Left ventricle myocardium superior (tissue), 1 donor: ENCODE results near the gene DHCR7. TPM values are rescaled to one million over a fixed set of nuclear protein-coding genes. Genes with fewer than 3 reads are reported as not detected.

Experiments used
- ATAC-seq: fragments of 200-7000 bp; cut with Tn5 transposase; one replicate; pipeline ENCODE4 v1.9.1; 2020; ENCODE audit warnings: mild to moderate bottlenecking, moderate library complexity
- DNase-seq: peaks from one replicate; pipeline ENCODE4 v3.0.0-alpha.2; 2020
- intact Hi-C: fragments of 100-400 bp; cut with micrococcal nuclease; formaldehyde crosslinking; loops from one replicate; pipeline ENCODE4 v1.11.0; 2022
- total RNA-seq: library from RNA; stranded (reverse); fragmentation: NEBNext Ultra II Directional; extraction: Animal tissue kit (Norgen Biotek cat#: 25700); gene quantifications from one replicate; pipeline ENCODE4 v1.2.1, GENCODE V29; 2021
- donor health status: DM: no; HTN: yes; CAD: no; lungs with severe emphysema.

Gene DHCR7
- total RNA-seq, 1 donor from 2014 or later = 41.3 TPM

DNA sequence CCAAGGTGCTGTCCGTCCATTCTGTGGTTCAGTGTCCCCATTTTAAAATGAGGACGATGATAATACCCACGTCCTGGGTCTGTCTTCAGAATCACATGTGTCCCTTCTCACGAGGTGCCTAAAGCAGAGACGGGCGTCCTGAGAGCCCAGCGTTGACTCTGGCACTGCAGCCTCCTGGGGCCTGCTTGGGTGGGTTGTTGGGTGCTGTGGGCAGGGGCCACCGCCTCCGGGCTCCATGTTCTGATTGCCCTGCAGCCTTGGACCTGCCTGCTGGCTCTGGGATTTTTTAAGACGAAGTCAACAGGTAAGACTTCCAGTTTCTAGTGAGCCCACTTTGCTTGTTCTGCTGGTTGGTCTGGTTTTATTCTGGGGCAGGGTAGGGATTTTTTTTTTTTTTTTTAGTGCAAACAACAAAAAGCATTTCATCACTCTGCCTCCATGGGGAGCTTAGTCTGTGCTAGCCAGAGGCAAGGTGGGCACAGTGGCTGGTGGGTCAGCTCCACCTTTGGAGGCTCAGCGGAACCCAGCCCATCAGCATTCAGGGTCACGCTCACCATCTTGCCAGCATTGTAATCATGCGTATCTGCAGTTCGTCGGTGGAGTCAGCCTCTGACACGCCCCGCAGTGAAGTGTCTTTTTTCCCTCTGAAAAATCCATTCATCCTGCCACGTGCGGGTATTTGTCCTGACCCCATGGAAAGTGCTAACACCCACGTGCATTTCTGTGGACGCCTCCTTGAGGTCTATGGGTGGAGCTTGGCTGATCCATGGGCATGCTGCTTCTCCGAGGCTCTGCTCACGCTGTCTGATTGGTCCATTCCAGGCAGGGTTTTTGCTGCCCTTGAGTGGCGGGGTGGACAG is 33.1 kb upstream of the DHCR7 start:
- ATAC-seq (no peak), DNase-seq (no peak)
- intact Hi-C loops = no loop called here

DNA sequence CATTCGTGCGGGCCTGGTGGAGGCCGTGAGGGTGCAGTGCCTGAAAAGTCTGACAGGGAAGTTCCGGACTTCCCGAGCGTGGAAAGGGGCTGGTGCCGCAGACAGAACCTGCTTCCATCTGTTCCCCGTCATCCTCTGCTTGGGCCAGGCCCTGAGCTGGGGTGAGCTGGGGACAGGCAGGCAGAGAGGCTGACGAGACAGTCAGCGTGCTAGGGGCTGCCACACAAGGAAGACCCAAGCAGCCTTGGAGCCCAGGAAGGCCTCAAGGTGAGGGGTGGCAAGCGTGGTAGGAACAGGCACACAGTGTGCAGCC is 30.3 kb upstream of the DHCR7 start:
- no peak for ATAC-seq

DNA sequence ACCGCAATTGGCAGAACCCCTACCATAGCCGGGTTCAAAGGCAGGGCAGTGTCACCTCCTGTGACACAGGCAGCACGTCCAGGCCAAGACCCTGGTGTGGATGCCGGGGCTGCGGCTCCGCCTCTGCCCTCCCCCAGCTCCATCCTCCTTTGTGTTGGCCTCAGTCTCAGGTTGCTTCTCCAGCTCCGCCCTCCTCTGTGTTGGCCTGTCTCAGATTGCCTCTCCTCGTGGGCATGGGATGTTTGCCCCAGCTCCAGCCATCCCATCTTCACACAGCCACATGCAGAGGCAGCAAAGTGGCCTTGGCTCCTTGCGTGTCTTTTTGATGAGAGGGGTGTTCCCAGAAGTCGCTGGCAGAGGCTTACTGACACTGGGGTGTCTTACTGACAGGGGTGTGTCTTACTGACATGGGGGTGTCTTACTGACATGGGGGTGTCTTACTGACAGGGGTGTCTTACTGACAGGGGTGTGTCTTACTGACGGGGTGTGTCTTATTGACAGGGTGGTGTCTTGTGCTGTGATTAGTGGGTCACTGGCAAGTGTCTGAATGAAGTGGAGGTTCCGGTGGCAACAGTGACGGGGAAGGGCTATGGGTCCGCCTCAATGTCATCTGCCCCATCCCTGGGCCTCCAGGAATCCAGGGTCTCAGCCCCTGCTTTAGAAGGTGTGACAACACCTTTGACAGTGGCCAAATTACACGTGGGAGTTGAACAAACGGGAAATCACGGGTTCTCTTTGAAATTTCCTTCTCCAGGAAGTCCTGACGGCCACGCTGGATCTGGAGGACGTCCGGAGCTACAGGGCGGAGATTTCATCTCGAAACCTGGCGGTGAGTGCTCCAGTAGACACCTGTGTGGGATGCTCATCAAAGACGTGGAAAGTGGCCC is 29.7 kb upstream of the DHCR7 start:
- DNase-seq = peak; percentile 9
- ATAC-seq = no peak
- intact Hi-C loops = no loop called here

More for the DNA sequence above, 30.3 kb upstream of the DHCR7 start:
- DNase-seq = peak; percentile 21
- intact Hi-C loops = no loop called here

DNA sequence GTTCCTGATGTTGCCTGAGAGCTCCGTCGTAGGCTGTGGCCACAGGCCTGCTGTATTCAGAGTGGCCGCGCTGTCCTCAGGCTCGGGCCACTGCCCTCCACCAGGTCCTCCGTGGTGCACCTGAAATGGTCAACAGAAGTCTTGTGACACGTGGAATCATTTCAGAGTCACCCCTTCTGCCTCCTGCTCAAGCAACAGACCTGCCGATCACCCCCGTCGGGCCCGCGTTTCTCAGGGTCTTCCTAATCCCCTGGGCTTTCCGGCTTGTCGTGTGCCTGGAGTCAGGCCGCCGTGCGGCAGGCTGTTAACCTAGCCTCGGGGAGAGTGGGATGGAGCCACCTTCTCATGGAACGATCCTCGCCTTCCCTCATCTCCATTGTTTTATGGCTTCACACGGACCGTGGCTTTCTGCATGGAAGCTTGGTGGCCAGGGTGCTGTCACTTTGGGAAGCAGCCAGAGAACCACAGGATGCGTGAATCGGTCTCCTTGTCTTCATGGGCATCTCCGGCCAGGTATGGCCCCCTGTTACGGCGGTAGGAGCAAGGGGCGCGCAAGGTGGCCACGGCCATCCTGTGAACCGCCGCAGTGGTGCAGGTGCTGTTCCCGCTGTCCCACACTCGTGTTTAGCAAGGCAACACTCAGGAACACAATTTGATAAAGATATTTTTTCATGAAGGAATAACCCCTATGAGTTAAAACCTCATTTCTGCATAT is 28.9 kb upstream of the DHCR7 start:
- intact Hi-C loops = no loop called here
- DNase-seq = no peak
- no peak for ATAC-seq

DNA sequence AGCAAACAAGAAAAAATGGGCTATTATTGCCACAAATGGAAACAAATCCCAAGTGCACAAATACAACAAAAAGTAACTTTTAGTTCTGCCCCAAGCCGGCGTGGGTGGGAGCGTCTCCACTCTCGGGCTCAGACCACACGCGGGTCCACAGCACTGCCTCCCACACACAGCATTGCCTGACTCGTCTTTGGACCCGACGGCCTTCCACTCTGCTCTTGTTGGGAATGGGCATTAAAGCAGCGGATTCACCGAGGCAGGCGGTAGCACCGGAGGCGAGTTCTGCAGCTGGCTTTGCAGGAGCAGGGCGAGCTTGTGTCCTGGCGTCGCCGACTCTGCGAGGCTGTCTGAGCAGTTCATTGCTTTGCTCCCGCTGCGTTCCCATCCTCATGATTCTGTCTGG is 27.8 kb upstream of the DHCR7 start:
- intact Hi-C loops = no loop called here
- no peak for ATAC-seq
- DNase-seq = peak; percentile 15

DNA sequence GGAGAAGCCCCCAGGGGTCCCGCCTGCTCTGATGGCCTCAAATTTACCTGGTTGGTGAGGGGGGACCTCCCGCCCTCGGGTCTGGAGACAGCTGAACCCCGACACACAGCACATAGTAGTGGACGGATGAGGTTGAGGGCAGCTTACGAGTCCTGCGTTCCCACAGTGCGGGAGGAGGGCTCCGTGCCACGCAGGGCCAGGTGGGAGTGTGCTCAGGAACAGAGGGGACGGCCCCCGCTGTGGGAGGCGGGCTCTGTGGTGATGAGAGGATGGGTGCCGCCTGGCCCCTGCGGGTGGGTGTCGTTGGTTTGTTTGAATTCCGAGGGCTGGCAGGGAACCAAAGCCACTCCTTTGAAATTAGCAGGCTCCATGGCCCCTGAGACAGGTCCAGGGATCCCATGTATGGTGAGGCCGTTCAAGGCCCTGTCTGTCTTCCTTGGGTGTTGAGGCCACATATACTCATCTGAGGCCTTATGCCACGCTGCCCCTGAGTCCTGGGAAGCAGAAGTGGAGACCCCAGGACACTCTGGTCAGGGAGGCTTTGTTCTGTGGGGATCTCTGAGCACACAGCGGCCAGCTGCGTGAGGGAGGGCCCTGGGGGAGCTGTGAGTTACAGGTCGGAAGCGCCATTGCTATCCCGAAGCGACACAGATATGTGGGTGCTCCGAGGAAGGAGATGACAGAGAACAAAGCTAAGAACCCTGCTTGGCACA is 26.7 kb upstream of the DHCR7 start:
- intact Hi-C loops = no loop called here
- DNase-seq (peak; percentile 10), ATAC-seq (no peak)

DNA sequence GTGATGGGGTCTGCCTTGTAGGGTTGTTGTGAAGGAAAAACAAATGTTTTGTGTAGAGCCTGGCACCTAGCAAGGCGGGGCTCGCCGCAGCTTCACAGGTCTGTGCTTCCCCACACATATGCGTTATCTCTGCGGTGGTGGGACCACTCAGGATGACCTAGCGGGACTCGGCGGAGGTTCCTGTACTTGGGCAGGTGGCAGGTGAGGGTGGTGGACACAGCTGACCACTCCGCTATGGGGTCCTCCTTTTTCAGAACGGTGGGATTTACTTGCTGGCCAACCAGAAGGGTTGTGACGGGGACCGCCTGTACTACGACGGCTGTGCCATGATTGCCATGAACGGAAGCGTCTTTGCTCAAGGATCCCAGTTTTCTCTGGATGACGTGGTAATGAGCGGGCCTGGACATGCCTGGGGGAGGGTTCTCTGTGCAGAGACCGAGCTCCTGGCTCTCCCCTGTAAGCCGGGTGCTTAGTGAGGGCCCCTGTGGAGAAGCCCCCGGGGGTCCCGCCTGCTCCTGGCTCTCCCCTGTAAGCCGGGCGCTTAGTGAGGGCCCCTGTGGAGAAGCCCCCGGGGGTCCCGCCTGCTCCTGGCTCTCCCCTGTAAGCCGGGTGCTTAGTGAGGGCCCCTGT is 26.1 kb upstream of the DHCR7 start:
- DNase-seq (no peak), ATAC-seq (no peak)
- intact Hi-C loops = no loop called here

DNA sequence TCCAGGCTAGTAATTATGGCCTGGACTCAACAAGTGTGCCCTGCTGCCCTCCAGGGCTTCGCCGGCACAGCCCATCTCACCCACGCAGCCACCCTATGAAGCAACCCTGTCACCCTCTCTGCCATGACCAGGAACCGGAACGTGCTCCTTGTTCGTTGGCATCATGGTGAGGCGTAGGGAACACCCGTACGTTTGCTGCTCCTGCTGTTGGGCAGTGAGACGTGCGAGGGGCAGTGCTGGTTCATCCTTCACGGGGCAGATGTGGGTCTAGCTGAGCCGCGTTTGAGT is 25.5 kb upstream of the DHCR7 start:
- no peak for ATAC-seq
- DNase-seq = peak; percentile 10
- intact Hi-C loops = no loop called here

DNA sequence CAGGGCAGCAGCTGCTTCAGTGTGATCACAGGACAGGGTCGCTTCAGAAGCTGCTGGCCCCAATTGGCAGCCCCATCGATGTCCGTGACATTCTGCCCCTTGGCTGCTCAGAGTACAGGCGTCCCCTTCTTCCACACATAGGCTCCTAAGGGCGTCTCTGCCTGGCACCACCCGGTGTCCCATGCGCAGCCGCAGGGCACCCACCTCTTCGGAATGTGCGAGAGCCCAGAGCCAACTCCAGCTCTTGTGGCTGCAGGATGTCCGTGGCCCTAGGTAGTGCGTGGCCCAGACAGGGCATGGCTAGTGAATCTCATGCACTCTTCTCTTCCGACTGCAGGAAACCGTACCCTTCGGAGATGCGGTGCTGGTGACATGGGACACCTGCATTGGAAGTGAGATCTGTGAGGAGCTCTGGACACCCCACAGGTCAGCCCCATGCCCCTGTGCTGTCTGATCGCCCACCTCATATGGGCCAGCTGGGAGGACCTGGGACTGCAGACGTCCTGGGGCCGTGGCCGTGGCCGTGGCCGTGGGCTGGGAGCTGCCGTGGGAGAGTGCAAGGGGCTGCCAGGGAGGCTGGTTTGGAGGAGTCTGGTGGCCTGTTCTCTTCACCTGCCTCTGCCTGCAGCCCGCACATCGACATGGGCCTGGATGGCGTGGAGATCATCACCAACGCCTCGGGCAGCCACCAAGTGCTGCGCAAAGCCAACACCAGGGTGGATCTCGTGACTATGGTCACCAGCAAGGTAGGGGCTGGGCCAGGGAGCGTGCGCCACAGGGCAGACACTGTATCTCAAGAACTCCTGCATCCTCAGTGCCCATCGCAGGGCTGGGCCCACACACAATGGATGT is 25.0 kb upstream of the DHCR7 start:
- intact Hi-C loops = no loop called here
- ATAC-seq = no peak
- peak; percentile 15 for DNase-seq

DNA sequence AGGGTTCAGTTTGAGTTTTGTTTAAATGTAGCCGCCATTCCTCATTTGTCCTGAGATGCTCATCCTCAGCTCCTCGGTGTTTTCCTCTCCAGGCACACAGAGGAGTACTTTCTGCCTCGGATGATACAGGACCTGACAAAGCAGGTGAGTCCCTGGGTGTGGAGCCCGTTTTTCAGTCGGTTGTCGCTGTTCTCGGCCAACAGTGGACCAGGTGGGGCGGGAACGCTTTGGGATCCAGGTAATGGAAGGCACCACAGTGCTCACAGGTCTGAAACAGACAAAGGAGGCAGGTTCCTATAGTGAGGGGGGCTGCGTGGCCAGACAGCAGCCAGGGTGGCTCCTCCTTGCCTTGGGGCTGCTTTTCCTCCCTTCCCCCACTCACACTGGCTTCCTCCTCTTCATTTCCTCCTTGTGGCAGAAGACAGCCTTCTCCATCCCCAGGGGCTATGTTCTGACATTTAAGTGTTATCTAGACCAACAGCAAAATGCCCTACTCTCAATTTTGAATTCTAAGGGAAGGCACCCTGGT is 24.2 kb upstream of the DHCR7 start:
- ATAC-seq (no peak), DNase-seq (peak; percentile 4)
- intact Hi-C loops = no loop called here

DNA sequence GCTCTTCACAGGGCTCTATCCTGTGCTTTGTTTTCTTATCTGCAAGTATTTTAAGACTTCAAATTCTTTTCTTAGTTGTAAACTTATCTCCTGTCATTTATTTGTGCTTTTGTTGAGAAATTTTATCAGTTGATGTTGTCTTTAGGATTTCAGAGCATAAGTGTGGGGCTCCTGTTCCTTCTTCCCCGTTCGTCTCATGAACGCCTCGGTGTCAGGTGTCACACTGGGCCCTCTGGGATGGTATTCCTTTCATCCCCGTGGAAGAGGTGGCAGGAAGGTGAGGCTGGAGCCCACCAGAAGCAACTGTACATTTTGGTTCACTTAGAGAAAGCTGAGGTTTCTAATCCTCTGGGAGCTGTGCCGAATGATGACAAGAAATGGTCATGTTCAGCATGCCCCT is 22.8 kb upstream of the DHCR7 start:
- intact Hi-C loops = no loop called here
- DNase-seq (no peak), ATAC-seq (no peak)

DNA sequence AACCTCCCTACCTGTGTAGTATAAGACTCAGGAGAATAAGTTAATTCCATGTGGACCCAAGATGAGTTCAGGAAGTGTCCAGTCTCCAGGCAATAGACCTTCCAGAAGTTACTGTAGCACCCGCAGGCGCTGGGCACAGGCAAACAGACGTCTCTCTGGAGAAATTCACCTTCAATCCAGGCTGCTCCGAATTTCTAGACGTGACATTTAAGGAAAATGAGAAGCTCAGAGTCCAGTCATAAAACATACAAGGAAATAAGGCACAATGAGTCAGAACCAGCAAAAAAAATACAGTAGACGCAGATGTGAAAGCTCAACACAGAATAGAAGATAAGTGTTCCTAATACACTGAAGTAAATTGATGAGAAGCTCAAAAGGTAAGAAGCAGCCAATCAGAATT is 19.0 kb upstream of the DHCR7 start:
- DNase-seq (no peak), ATAC-seq (no peak)
- intact Hi-C loops = no loop called here

DNA sequence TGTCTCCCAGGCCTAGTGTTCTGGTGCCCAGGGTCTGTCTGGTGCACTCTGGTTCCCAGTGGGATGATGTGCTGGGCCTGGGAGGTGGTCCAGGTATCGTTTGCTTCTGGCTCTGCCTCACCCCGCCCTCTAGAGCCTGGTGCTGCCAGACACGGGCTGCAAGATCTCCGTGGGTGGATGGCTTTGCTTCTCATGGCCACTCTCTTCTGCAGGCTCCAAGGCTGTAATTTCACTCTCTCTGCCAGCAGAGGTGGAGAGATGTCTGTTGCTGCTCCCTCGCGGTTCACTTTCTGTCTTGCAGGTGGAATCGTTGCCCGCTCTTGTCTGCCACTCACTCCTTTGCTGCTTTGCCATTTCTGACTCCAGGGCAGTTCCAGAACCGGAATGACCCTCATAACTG is 18.2 kb upstream of the DHCR7 start:
- intact Hi-C loops = no loop called here
- DNase-seq = no peak
- ATAC-seq = no peak

DNA sequence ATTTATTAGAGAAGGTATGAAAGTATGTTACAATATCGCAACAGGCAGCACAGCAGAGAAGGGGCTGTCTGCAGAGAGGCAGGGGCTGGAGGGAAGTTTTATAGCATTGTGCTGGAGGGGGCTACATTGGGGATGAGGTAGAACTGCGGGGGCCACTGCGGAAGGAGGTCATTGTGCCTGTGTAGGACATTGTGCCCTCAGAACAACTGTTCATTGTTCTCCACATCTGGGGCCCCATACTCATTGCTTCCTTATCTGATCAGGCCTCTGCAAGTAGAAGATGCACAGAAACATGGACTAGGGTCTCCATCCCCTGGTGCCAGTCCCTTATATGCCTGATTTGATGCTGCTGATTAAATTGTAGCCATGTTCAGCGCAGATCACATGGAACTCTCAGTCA is 16.9 kb upstream of the DHCR7 start:
- DNase-seq = no peak
- intact Hi-C loops = no loop called here

DNA sequence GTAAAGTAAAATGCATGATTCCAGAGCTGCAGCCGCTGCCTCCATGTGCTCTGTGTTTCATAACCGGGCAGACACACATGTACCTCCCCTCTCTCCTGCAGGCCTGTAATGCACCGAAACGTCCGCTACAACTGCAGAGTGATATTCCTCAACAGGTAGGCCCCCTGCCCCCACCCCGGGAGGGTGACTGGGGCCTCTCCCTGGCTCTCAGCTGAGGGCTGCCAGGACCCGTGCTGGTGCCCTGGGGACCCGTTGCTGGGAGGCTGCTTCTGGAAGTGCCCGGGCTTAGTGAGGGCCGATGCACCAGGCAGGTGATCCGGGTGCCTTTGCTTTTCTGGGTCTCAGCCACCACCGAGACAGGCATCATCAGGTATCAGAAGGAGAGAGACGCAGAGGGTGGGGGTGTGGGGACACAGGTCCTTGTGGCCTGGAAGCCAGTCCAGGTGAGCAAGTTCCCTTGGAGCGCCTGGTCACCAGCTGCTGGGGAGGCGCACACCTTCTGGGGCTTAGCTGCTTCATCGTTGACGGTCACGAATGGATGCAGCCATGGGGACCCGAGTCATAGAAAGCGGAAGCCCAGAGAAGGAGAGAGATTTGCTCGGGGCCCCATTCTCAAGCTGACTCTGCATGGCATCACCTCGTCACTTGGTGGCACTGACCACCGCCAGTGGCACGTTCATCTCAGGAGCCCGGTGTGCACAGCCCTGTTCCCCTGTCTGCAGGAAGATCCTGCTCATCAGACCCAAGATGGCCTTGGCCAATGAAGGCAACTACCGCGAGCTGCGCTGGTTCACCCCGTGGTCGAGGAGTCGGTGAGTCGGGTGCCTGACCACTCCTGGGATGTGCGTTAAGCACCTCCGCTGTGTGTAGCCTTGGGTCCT is 15.4 kb upstream of the DHCR7 start:
- ATAC-seq = no peak
- intact Hi-C loops = no loop called here
- no peak for DNase-seq

More for the DNA sequence above, 16.9 kb upstream of the DHCR7 start:
- no peak for ATAC-seq

DNA sequence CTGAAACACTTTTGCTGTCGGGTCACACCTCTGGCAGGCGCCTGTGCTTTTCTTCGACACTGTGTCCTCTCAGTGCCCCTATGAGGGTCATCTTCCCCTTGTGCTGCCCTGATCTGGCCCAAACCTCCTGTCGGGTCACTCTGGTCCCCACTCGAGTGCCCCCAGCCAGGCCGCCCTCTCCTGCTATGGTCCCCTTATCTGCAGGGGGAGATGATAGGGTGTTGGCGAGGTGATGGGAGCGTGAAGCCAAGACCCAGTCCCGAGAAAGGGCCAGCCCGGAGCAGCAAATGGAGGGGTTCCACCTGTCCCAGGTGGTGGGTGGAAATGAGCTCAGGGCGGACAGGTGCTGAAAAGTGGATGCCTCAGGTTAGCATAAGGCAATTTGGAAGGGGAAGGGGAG is 14.5 kb upstream of the DHCR7 start:
- intact Hi-C loops = no loop called here
- ATAC-seq (no peak), DNase-seq (no peak)

DNA sequence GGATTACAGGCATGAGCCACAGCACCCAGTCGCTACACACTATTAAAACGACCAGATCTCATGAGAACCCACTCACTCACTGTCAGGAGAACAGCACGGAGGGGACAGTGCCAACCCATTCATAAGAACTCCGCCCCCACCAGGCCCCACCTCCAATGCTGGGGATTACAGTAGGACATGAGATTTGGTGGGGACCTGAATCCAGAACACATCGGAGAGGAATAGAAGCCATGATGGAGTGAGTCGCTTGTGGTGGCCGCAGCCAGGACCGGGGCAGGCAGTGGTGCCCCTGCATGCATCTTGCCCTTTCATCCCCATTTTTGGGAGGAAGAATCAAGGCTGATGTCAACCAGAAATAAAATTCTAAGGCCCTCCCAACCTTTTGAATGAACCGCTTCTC is 13.5 kb upstream of the DHCR7 start:
- DNase-seq = no peak
- intact Hi-C loops = no loop called here
- no peak for ATAC-seq
